Stomach (tissue), 9 donors: Measurements from ENCODE around the gene SLC26A9. TPM values are rescaled to one million over a fixed set of nuclear protein-coding genes. Genes with fewer than 3 reads are reported as not detected.

Experiments used
- DNase-seq, 2 donors: peaks; one replicate each; pipeline versions ENCODE4 v3.0.0 to v3.0.0-alpha.2; 2013 to 2019
- H3K27ac ChIP-seq, 5 donors: fragments of 200-600 bp in 4 of 5; sonication (generic) in 4 of 5; one replicate each; pipeline ENCODE4 v1.5.1; 2013 to 2019; ENCODE audit warnings: mild to moderate bottlenecking in 1 of 5, moderate library complexity in 1 of 5
- H3K27me3 ChIP-seq, 3 donors: fragments of 200-600 bp; sonication (generic); one replicate each; pipeline ENCODE4 v1.5.1; 2017 to 2019; ENCODE audit warnings: mixed run types in 1 of 3
- H3K36me3 ChIP-seq, 4 donors: fragments of 200-600 bp; sonication (generic); 1 replicate in 3 of 4; 2 replicates in 1 of 4; pipeline ENCODE4 v1.5.1; 2016 to 2019
- H3K4me1 ChIP-seq, 4 donors: fragments of 200-600 bp; sonication (generic); one replicate each; pipeline ENCODE4 v1.5.1; 2016 to 2019
- H3K4me3 ChIP-seq, 4 donors: fragments of 200-600 bp; sonication (generic) in 3 of 4; one replicate each; pipeline ENCODE4 v1.5.1; 2016 to 2019; ENCODE audit warnings: mild to moderate bottlenecking in 1 of 4
- H3K9me3 ChIP-seq, 4 donors: fragments of 200-600 bp; sonication (generic); one replicate each; pipeline ENCODE4 v1.5.1; 2016 to 2019
- EP300 ChIP-seq: sonication (generic); formaldehyde crosslinking; IDR thresholded peaks from one replicate; pipeline ENCODE4 v1.6.1; 2017; ENCODE audit warnings: antibody characterized with exemption
- POLR2A ChIP-seq, 4 donors: fragments of 450-650 bp; IDR thresholded peaks; one replicate each; pipeline ENCODE4 v1.6.1; 2016; ENCODE audit warnings: antibody characterized with exemption in 4 of 4, control low read depth in 2 of 4, mild to moderate bottlenecking in 1 of 4, moderate library complexity in 1 of 4
- POLR2AphosphoS5 ChIP-seq, 3 donors: sonication (generic); formaldehyde crosslinking; IDR thresholded peaks; one replicate each; pipeline ENCODE4 v1.6.1; 2016; ENCODE audit warnings: antibody characterized with exemption in 3 of 3
- WGBS, 5 donors: extraction: QIAGEN DNeasy Blood & Tissue Kit in 3 of 5; methylation state at CpG; one replicate each; pipeline versions ENCODE4 v1.1.5 to v1.1.7; 2013 to 2018; 5-methylcytosine and 5-hydroxymethylcytosine counted together
- intact Hi-C: fragments of 100-400 bp; cut with DNase I; formaldehyde crosslinking; loops from one replicate; pipeline ENCODE4 v1.15.1; 2023; ENCODE audit warnings: low total_unique reads
- polyA plus RNA-seq, 3 donors: library from polyadenylated mRNA; stranded (reverse); fragments of 200-250 nt; gene quantifications; one replicate each; pipeline ENCODE4 v1.2.3, GENCODE V29; 2013
- total RNA-seq, 5 donors: library from RNA; depleted of rRNA; stranded (reverse); fragments of >200 nt; gene quantifications; one replicate each; pipeline versions ENCODE4 v1.1.0 to v1.2.3, GENCODE V29; 2014 to 2016
- TF ChIP-seq, protein P1 (sequence below), 7 experiments: fragments of 450-650 bp in 4 of 7; fragments of 200-600 bp in 3 of 7; sonication (generic) in 3 of 7; IDR thresholded peaks; one replicate each; pipeline ENCODE4 v1.5.1; 2016 to 2019; ENCODE audit warnings: antibody characterized with exemption in 7 of 7, control low read depth in 2 of 7, mild to moderate bottlenecking in 1 of 7
- donor health status: healthy with polysubstance abuse.
- donor health status: Bipolar disorder and iron deficiency.
- donor health status: healthy.

The SLC26A9 gene
- total and polyA plus RNA-seq, 8 donors, result 7.9 to 63.0 (median 30.0) TPM; not detected in 1

DNA sequence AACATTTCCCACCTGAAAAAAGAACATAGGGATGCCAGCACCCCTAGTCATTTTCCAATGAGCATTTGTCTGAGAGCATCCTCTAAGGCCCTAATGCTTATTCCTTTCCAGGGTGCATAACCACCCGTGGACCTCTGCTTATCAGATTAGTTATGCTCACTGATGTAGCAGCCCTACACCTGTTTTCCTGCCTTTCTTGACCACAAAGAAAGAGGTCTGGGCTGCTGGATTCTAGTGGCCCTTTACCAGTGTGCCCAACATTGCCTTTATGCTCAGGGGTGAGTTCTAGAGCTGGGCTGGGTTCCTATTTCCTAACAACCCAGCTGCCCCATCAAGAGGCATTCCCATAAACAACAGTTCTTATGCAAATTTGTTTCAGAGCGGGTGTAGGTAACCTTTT, 73.0 kb downstream of the SLC26A9 start:
- H3K4me3 ChIP-seq, result no peak overlapping the region
- no peaks in the 10 kb centered on the region for H3K4me1 ChIP-seq
- peaks cover 0 to 14% (median 9%) of the 10 kb centered on the region in 4 donors for H3K9me3 ChIP-seq
- no peaks in the 10 kb centered on the region for H3K27me3 ChIP-seq
- no peak for TF ChIP-seq POLR2AphosphoS5 (IDR thresholded peaks at IDR 0.05)
- no peak for TF ChIP-seq EP300
- TF ChIP-seq POLR2A (IDR thresholded peaks at IDR 0.05), result no peak
- TF ChIP-seq, protein P1, sequence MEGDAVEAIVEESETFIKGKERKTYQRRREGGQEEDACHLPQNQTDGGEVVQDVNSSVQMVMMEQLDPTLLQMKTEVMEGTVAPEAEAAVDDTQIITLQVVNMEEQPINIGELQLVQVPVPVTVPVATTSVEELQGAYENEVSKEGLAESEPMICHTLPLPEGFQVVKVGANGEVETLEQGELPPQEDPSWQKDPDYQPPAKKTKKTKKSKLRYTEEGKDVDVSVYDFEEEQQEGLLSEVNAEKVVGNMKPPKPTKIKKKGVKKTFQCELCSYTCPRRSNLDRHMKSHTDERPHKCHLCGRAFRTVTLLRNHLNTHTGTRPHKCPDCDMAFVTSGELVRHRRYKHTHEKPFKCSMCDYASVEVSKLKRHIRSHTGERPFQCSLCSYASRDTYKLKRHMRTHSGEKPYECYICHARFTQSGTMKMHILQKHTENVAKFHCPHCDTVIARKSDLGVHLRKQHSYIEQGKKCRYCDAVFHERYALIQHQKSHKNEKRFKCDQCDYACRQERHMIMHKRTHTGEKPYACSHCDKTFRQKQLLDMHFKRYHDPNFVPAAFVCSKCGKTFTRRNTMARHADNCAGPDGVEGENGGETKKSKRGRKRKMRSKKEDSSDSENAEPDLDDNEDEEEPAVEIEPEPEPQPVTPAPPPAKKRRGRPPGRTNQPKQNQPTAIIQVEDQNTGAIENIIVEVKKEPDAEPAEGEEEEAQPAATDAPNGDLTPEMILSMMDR (IDR thresholded peaks at IDR 0.05), result no peak
- no peak overlapping the region for H3K27ac ChIP-seq
- DNase-seq, result no peak
- H3K36me3 ChIP-seq, result no peaks in the 10 kb centered on the region
- whole genome bisulfite sequencing, 5 donors, result 39 to 75% (median 55%) methylated on average over 2 of the region's 2 CpGs
- intact Hi-C loops, result no loop called here

Other genes starting within 250 kb of the SLC26A9 start
- 100 to 1,000 TPM in 2 of 5 donors, 10 to 100 TPM in 3; 35.6 to 330 (median 59.1) TPM for gene NUCKS1, start 193.3 kb downstream of the SLC26A9 start, total RNA-seq
- 10 to 100 TPM; 28.0 to 44.3 (median 38.8) TPM for gene NUCKS1, start 193.3 kb downstream of the SLC26A9 start, polyA plus RNA-seq
- gene RAB29, start 168.0 kb downstream of the SLC26A9 start, total RNA-seq, result 10 to 100 TPM in 3 of 5 donors, 1 to 10 TPM in 2; 4.7 to 38.4 (median 11.3) TPM
- gene RAB29, start 168.0 kb downstream of the SLC26A9 start, polyA plus RNA-seq, result 10 to 100 TPM in 2 of 3 donors, 1 to 10 TPM in 1; 5.2 to 15.1 (median 11.8) TPM
- gene SLC41A1, start 130.3 kb downstream of the SLC26A9 start, total RNA-seq, result 10 to 100 TPM in 4 of 5 donors, 1 to 10 TPM in 1; 9.0 to 46.2 (median 24.4) TPM
- 10 to 100 TPM in 1 of 3 donors, 1 to 10 TPM in 2; 8.2 to 13.2 (median 9.0) TPM for gene SLC41A1, start 130.3 kb downstream of the SLC26A9 start, polyA plus RNA-seq
- 10 to 100 TPM in 1 of 5 donors, 1 to 10 TPM in 3, not detected in 1; 1.2 to 12.3 (median 3.1) TPM for gene PM20D1, start 93.3 kb downstream of the SLC26A9 start, total RNA-seq
- 1 to 10 TPM in 1 of 3 donors, under 1 TPM in 1, not detected in 1; 0.45 to 3.6 TPM for gene PM20D1, start 93.3 kb downstream of the SLC26A9 start, polyA plus RNA-seq
- gene RAB7B, start 59.9 kb upstream of the SLC26A9 start, total RNA-seq, result 10 to 100 TPM in 1 of 5 donors, 1 to 10 TPM in 2, under 1 TPM in 1, not detected in 1; 0.89 to 14.0 (median 4.6) TPM
- gene RAB7B, start 59.9 kb upstream of the SLC26A9 start, polyA plus RNA-seq, result 1 to 10 TPM; 3.4 to 8.2 (median 6.2) TPM
- gene CTSE, start 80.4 kb upstream of the SLC26A9 start, total RNA-seq, result 100 to 1,000 TPM in 3 of 5 donors, 10 to 100 TPM in 1, 1 to 10 TPM in 1; 6.7 to 966 (median 142) TPM
- gene CTSE, start 80.4 kb upstream of the SLC26A9 start, polyA plus RNA-seq, result 100 to 1,000 TPM in 2 of 3 donors, 10 to 100 TPM in 1; 40.2 to 361 (median 133) TPM
- gene RHEX, start 109.7 kb upstream of the SLC26A9 start, total RNA-seq, result 1 to 10 TPM in 1 of 5 donors, under 1 TPM in 2, not detected in 2; 0.87 to 3.1 (median 0.89) TPM
- gene RHEX, start 109.7 kb upstream of the SLC26A9 start, polyA plus RNA-seq, result 10 to 100 TPM in 1 of 3 donors, 1 to 10 TPM in 1, under 1 TPM in 1; 0.83 to 10.5 (median 2.4) TPM
- gene AVPR1B, start 173.9 kb upstream of the SLC26A9 start, total RNA-seq, result 1 to 10 TPM in 2 of 5 donors, under 1 TPM in 1, not detected in 2; 0.29 to 1.3 (median 1.3) TPM
- gene AVPR1B, start 173.9 kb upstream of the SLC26A9 start, polyA plus RNA-seq, result under 1 TPM in 1 of 3 donors, not detected in 2; 0.31 TPM